HFFc6 (cell line): ENCODE results near the gene PRRT1. TPM values are rescaled to one million over a fixed set of nuclear protein-coding genes. Genes with fewer than 3 reads are reported as not detected.
A peak's percentile ranks its signal among the peaks of the same experiment; 100 is the strongest.
"Not testable (repeated sequence)": the region's sequence is repeated elsewhere in the genome, so short reads cannot be mapped to it uniquely, and the experiment has no call there.

ENCODE experiments used
- DNase-seq: peaks from one replicate; pipeline ENCODE4 v3.0.0-alpha.2; 2018
- H3K27ac Mint-ChIP-seq: 2 replicates; pipeline ENCODE4 v1.8.0; 2020; ENCODE audit warnings: mild to moderate bottlenecking, mixed read lengths
- H3K27me3 Mint-ChIP-seq: 2 replicates; pipeline ENCODE4 v1.8.0; 2021; ENCODE audit warnings: mild to moderate bottlenecking, moderate library complexity, mixed read lengths; ENCODE audit not compliant: insufficient read depth
- H3K36me3 Mint-ChIP-seq: 2 replicates; pipeline ENCODE4 v1.8.0; 2021; ENCODE audit warnings: low read depth, mixed read lengths
- H3K4me1 Mint-ChIP-seq: 2 replicates; pipeline ENCODE4 v1.8.0; 2020; ENCODE audit warnings: low read depth, mixed read lengths
- H3K4me3 Mint-ChIP-seq: 2 replicates; pipeline ENCODE4 v1.8.0; 2020; ENCODE audit warnings: mild to moderate bottlenecking, moderate library complexity, mixed read lengths
- H3K9me3 Mint-ChIP-seq: 2 replicates; pipeline ENCODE4 v1.8.0; 2020; ENCODE audit warnings: mild to moderate bottlenecking, mixed read lengths
- CTCF ChIP-seq: fragments of 200-600 bp; sonication (generic); IDR thresholded peaks from 2 replicates; pipeline ENCODE4 v1.5.0; 2021; ENCODE audit warnings: antibody characterized with exemption, mild to moderate bottlenecking
- total RNA-seq, 6 experiments: library from RNA; stranded (reverse); fragmentation: NEBNext Ultra II Directional; extraction: Animal tissue kit (Norgen Biotek cat#: 25700); gene quantifications; 2 replicates in 1 of 6; 3 replicates in 5 of 6; pipeline ENCODE4 v1.2.3, GENCODE V29; 2021

Gene PRRT1
- total RNA-seq, 6 experiments from 2014 or later, result 2.6 to 5.8 (median 5.1) TPM

GRCh38 chr6:32195902-32196681 is 44.4 kb upstream of the PRRT1 start:
- Mint-ChIP-seq H3K4me3 (peak overlapping the region; percentile 95), H3K27ac (peak overlapping the region; percentile 100), H3K36me3 (no peaks in the 10 kb centered on the region), H3K9me3 (no peaks in the 10 kb centered on the region), H3K27me3 (peaks cover 5% of the 10 kb centered on the region), H3K4me1 (peaks cover 42% of the 10 kb centered on the region)
- DNase-seq, result peak; percentile 51
- TF ChIP-seq CTCF, result peak; percentile 21; the same call in 1 of the 2 replicates

GRCh38 chr6:32195652-32195901 is 43.8 kb upstream of the PRRT1 start:
- H3K27me3 Mint-ChIP-seq, result peaks cover under 1% of the 10 kb centered on the region
- peak overlapping the region; percentile 100 for H3K27ac Mint-ChIP-seq
- DNase-seq, result peak; percentile 100
- TF ChIP-seq CTCF, result peak; percentile 67
- peaks cover 42% of the 10 kb centered on the region for H3K4me1 Mint-ChIP-seq
- H3K36me3 Mint-ChIP-seq, result no peaks in the 10 kb centered on the region
- H3K4me3 Mint-ChIP-seq, result peak overlapping the region; percentile 95
- H3K9me3 Mint-ChIP-seq, result no peaks in the 10 kb centered on the region

GRCh38 chr6:32194825-32195651 is 43.3 kb upstream of the PRRT1 start:
- peak; percentile 72 for TF ChIP-seq CTCF
- Mint-ChIP-seq H3K4me1 (peaks cover 42% of the 10 kb centered on the region), H3K4me3 (peak overlapping the region; percentile 88), H3K9me3 (no peaks in the 10 kb centered on the region), H3K36me3 (no peaks in the 10 kb centered on the region), H3K27ac (peak overlapping the region; percentile 96), H3K27me3 (no peaks in the 10 kb centered on the region; the same call in 1 of the 2 replicates)
- DNase-seq, result peak; percentile 68

- H3K4me3 Mint-ChIP-seq, result peak overlapping the region; percentile 88; the same call in 1 of the 2 replicates
These were observed 42.6 kb upstream of the PRRT1 start for GRCh38 chr6:32194388-32194787.

GRCh38 chr6:32193096-32193495 is 41.4 kb upstream of the PRRT1 start:
- not testable (repeated sequence) for DNase-seq, H3K27me3 Mint-ChIP-seq, H3K9me3 Mint-ChIP-seq, H3K36me3 Mint-ChIP-seq
- peaks cover 53% of the 10 kb centered on the region for H3K4me1 Mint-ChIP-seq
- peak overlapping the region; percentile 86 for H3K27ac Mint-ChIP-seq
- H3K4me3 Mint-ChIP-seq, result peak overlapping the region; percentile 18; the same call in 1 of the 2 replicates

More at GRCh38 chr6:32194388-32194787, 42.6 kb upstream of the PRRT1 start:
- H3K27me3 Mint-ChIP-seq, result no peaks in the 10 kb centered on the region; the same call in 1 of the 2 replicates
- no peak for TF ChIP-seq CTCF
- no peaks in the 10 kb centered on the region for H3K9me3 Mint-ChIP-seq
- H3K4me1 Mint-ChIP-seq, result peaks cover 42% of the 10 kb centered on the region
- no peak for DNase-seq
- no peaks in the 10 kb centered on the region for H3K36me3 Mint-ChIP-seq
- H3K27ac Mint-ChIP-seq, result peak overlapping the region; percentile 96

- H3K27me3 Mint-ChIP-seq, result no peaks in the 10 kb centered on the region; the same call in 1 of the 2 replicates
- peaks cover 56% of the 10 kb centered on the region for H3K4me1 Mint-ChIP-seq
- DNase-seq, result no peak
- no peaks in the 10 kb centered on the region for H3K9me3 Mint-ChIP-seq
- no peak for TF ChIP-seq CTCF
- H3K4me3 Mint-ChIP-seq, result peak within 1 kb of the TSS; percentile 18
- peaks cover 2% of the 10 kb centered on the region for H3K36me3 Mint-ChIP-seq
- H3K27ac Mint-ChIP-seq, result peak within 1 kb of the TSS; percentile 86
These were observed 40.9 kb upstream of the PRRT1 start, which contains the start of gene GPSM3 for GRCh38 chr6:32192608-32193039. Gene GPSM3, minus strand, starts transcription at chr6:32192643. Its CDS starts 130 bp downstream, at chr6:32192513.
